Stimulated activated CD8-positive, alpha-beta memory T cell treated with anti-CD3 and anti-CD28 coated beads, Interleukin-12 subunit alpha, Interleukin-12 subunit beta, amount 100 ng/mL, for 24 hours (primary cell): ENCODE results near the gene SLC29A3.

Experiments
- DNase-seq: peaks from one replicate; pipeline ENCODE4 v3.0.0-alpha.2; 2020; ENCODE audit errors: extremely low read depth

Gene SLC29A3

DNA sequence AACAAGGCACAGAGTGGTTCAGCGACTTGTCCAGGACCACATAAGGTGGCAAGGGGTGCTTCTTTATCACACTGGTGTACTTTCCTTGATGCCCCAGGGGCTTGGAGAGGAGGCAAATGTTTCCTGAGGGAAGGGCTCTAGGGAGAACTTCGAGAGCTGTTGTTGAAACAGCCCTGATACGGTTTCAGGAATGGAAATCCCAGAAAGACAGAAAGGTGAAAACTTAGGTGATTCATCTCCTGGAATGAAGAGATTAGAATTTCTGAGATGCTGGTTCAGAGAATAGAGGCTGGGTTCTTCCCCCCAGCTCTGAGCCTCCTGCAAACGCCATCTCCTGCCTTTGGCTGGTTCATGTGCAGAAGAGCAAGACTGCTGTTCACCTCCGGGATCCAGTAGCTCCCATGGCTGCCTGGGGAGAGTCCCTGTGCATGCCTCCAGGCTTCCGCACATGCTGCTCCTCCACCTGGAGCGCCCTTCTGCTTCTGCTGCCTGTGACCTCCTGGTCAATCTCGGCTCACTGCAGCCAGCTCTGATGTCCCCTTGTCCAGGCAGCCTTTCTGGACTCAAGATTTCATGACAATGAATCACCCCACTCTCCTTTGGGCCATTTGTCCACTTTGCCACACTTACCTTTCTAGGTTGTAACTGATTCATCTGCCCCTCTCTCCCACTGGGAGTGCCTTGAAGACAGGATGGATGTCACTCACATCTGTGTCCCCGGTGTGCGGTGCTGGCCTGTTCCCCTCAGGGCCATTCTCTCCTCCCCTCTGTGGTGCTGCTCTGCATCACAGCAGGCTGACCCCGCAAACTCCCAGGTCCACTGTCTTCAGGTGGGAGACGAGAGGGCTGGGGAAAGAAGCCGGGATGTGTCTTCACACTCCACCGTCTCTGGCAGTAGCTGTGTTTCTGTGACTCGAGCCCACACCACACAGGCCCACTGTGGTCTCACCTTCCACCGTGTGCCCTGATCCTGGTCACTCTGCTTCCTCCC, 74.0 kb downstream of the SLC29A3 start:
- no peak for DNase-seq

DNA sequence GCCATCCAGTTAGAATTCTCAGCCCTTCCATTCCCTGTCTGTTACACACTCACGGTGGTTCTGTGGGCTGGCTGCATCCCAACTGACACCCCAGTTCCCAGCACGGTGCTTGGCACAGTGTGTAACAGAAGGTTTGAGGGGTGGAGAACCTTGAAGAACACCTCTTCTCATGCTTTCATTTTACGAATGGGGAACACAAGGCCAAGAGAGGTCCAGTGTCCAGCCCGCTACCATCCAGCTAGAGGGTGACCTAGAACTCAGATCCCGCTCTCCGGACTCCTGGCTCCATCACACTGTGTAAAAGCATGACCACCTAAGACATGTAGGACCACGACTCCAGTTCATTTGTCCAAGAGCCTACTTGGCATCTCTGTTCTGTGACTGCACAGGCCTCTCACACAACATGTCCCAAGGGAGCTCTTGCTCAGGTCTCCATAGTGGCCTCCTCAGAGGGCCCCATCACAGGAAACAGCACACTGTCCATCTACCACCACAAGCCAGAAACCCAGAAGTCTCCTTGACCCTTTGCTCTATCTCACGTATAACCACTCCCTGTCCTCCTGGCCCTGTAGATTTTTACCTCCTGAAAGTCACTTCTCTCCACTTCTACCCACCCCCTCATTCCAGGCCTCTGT, 74.9 kb downstream of the SLC29A3 start:
- no peak for DNase-seq

DNA sequence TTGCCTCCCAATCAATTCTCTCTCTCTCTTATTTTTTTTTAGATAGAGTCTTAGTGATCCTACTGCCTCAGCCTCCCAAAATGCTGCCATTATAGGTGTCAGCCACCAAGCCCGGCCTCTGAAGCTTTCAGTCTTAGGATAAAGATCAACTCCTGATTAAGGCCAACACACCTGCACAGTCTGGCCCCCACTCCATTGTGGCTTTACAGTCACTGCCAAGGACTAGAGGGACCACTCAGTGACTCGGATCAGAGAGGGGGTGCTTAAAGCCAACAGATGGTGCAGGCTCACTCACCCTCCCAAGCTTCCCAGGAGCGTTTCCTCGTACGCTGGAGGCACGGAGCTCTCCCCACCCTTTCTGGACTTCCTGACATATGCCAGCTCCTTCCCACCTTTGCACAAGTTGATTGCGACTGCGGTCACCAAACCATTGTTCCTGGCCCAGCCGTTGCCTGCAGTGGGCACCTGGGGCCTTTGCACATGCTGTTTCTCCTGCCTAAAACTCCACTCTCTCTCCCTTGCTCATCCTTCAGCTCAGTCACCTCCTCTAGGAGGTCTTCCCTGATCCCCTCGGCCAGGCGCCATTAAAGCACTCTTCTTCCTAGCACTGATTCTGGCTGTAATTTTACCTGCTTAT, 76.0 kb downstream of the SLC29A3 start:
- DNase-seq = no peak

DNA sequence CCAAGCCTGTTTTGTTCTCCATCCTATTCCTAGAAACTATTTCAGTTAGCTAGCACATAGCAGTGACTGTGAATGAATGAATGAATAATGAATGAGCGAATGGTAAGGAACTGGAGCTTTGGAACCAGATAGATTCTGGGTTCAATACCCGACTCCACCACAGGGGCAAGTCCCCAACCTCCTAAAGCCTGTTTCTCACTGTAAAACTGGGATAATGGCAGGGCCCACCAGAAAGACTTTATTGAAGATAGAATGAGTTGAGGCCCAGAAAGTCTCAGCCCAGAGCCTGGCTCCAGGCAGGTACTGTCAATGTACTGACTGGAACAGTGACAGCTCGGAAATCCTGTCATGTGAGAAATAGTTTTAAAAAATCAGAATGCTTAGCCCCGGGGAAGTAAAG, 76.6 kb downstream of the SLC29A3 start:
- no peak for DNase-seq

DNA sequence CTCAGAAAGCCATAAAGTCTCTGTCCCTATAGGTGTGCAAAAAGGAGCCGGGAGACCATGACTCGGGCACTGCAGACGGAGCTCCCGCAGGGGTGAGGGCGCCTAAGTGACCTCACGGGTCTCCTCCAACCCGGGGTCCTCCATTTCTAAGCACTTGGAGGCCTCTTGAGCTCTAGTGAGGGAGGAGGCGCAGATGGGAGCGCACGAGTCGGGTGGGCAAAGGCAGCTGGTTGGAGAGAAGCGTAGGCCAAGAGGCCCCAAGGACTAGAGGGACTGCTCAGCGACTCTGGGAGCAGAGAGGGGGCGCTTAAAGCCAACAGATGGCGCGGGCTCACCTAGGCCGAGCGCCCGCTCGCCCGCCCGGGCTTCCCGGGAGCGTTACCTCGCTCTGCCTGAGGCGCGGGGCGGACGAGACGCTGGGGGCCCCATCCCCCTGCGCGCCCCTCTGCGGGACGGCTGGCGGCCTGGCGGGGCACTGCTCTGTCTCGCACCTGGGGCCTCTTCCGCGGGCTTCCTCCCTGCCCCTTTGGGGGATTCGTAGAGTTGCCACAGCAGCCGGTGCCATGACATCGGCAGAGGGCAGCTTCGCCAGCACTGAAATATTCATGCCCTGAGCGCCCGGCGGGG, 77.1 kb downstream of the SLC29A3 start:
- no peak for DNase-seq

DNA sequence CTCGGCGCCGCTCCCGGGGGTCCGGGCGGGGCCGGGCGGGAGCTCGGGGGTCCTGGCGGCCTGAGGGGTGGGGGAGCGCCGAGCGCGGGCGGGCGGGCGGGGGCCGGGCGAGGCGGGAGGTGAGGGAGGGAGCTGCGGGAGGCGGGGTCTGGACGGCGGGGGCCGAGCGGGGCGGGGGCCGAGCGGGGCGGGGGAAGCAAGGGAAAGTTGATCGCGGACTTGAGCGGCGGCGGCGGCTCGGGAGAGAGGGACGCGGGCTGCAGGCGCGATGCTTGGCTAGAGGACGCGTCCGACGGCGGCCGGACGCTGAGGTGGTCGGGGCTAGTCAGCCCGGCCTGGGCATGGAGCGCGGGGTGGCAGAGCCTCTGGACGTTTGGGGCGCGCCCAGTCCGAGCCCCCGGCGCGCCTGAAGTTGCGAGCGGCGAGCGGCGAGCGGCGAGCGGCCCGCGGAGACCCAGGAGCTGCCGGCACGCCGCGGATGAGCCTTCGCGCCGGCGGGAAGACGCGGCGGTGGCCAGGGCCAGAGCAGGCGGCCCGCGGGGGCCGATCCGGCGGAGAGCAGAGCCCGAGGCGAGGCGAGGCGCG, 77.7 kb downstream of the SLC29A3 start, which contains the start of gene CDH23:
Gene CDH23, plus strand, starts transcription at position 210 of the 585 bp plus-strand sequence. CDS start 42,912 bp downstream, outside the sequence.
- no peak for DNase-seq

DNA sequence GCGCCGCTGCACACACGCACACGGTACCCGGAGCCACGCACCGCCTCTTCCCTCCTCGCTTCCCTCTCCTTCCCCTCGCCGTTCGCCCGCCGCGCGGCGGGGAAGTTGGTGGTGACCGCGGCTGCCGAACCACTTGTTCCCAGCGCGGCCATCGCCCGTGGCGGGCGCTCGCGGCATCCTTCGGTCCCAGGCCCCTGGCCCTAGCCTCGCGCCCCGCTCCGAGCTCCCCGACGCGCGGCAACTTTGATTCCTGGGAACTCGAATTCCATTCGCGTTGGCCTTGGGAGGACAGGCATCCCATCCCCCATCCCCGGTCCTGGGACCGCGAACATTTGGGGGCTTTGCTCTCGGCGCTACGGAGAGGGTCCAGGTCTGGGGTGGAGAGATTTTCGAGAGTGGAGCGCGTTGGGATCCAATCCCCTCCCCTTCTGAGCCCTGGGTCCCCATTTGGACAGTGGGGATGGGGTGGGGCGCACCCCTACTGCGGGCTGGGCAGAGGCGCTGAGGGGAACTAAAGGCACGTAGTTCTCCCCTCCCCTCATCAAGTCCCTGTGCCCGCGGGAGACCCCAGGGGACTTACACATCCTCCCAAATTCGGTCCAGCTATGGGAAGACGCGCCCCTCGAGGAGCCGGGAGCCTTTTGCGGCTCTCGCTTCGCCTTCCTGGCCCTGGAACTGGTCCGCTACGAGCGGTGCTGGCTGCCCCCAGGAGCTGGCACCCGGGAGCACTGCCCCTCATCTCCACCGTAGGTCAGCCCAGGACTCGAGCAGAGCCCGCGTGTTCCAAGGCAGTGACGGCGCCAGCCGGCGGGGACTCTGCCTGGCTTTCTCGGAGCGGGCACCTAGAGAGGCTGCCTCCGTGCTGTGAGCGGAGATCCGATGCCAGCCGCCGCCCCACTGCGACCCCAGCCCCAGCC, 78.5 kb downstream of the SLC29A3 start:
- no peak for DNase-seq

DNA sequence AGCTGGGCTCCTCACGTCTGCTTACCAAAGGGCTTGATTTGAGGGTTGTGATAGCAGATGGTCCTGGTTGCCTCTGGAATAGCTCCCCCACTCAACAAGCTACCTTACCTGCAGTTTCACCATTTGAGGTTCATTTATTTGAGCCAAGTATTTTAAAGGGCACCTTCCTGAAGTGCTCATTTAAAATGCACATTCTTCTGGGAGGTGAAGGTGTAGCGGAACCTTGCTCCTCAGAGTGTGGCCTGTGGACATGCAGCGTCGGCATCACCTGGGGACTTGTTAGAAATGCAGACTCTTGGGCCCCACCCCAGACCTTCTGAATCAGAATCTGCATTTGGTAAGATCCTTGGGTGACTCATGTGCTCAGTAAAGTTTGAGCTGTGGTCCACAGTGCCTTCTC, 79.9 kb downstream of the SLC29A3 start:
- DNase-seq = no peak

DNA sequence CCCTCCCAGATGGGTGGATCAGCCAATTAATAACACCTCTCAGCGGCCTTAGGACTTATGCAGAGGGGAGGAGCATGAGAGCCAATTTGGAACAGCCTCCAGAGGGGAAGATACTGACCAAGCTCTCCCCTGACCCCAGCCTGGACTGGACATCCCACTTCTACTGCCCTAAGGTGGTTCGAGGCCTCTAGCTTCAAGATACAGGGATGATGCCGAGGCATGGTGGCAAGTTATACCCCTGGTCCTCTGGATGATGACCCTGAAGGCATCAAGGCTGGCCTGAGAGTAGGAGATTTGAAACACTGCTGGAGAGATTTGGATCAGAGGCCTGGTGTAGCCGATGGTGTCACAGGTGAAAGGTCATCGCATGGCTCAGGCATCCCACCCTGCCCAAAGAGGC, 80.9 kb downstream of the SLC29A3 start:
- no peak for DNase-seq

DNA sequence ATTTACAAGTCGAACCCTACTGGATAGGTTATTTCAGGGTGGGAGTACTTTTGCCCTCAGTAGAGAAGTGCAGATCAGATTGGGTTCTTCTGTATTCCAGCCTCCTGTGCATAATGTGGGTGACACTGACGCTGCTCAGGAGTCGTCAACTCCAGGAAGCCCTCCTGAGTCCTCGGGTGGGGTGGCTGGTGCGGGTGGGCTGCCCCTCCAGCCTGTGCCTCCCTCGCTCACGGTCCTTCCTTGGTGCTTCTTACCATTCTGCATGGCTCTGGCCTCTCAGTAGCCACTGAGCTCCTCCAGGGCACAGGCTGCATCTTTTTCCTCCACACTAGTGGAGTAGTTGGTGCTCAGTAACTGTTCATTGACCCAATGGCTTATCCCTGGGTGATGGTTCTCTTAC, 82.0 kb downstream of the SLC29A3 start:
- no peak for DNase-seq

DNA sequence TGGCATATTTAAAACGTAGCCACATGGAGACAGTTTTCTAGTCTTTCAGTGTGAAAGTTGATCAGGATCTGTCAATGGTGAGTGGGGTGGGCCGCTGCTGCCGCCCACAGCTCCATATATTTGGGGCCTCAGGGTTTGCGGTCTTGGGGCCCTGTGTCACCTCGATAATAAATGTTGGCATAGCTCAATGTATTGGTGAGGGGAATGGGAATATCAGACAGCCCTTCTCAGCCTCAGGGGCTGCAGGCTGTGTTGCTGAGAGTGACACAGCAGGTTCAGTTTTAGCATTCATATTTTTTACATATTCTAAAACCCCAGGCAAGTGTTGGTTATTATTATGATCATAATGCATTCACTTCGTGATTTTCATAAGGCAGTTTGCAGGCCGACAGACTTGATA, 82.9 kb downstream of the SLC29A3 start:
- no peak for DNase-seq

DNA sequence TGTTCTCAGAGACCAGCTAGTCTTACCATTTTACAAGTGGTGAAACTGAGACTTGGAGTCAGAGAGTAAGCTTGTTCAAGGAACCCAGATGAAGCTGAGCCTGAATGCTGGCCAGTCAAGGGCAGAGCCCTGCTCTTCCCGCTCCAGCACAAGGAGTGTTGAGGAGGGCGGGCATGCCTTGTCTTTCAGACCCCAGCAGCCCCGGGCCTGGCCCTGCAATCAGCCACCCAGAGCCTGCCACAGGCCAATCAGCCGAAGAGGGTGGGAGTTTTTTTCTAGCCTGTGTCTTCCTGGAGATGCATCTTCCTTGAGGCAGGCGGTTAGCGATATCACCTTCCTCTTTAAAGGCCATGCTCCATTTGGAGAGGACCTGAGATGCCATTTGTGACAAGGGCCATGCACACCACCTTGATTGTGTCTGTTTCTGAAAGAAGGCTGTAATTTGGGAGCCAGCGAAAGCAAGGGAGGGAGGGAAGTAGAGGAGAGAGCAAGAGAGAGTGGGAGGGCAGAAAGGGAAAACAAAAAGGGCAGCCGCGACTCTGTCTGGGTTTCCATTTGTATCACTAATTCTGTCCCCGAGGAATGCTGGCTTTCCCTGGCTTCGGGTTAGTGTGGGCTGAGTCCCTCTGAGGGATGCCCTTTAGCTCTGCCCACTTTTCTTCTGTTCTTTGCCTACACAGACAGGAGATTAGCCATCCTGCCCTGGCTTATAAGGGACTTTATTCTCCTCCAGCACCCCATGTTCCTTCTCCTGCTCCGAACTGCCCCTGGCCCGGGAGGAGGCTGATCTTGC, 85.6 kb downstream of the SLC29A3 start:
- no peak for DNase-seq

DNA sequence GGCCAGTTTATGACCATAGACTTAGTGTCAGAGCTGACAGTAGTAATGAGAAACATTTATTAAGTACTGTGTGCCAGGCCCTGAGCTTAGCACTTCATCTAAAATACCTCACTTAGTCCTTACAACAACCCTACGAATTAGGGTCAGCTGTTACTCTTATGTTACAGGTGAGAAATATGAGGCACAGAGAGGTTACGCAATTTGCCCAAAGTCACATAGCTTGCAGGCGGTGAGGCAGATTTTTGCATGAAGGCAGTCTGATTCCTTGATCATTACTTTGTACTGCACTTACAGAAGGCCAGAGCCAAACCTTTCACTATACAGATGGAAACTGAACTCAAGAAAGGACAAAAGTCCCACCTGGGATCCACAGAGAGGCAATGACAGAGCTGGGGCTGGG, 87.8 kb downstream of the SLC29A3 start:
- DNase-seq = no peak

DNA sequence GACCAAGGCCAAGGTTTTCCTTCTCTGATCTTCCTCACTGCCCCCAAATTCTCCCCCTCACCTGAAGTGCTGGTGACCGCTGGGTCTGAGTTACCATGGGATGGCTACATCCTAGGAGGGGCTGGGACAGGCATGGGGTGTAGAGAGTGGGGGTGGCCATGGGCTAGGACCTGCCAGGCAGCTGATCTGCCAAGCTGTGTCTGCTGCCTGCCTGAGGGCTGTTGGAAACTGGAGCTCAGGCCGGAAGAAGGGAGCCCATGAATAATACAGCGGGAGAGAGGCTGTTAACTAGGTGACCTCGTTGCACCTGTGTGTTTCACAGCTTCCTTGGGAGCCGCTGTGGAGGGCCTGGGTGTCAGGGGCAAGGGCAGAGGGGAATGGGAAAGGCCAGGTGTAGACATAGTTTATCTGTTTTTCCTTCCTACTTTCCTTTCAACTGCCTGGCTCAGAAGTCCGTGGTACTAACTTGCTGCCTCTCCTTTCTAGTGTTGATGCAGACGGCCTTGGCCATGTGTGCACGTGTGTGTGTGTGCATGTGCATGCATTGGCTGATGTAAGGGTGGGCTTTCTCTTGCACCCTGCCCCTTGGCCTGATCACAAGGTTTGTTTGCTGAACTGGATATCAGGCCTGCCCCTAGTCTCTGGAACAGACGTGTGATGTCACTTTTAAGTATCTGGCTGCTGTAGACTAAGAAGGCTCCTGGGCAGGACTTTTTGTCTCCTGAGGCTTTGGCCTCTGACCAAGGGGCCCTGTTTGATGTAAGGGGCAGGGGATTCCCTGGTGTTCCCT, 89.6 kb downstream of the SLC29A3 start:
- no peak for DNase-seq

DNA sequence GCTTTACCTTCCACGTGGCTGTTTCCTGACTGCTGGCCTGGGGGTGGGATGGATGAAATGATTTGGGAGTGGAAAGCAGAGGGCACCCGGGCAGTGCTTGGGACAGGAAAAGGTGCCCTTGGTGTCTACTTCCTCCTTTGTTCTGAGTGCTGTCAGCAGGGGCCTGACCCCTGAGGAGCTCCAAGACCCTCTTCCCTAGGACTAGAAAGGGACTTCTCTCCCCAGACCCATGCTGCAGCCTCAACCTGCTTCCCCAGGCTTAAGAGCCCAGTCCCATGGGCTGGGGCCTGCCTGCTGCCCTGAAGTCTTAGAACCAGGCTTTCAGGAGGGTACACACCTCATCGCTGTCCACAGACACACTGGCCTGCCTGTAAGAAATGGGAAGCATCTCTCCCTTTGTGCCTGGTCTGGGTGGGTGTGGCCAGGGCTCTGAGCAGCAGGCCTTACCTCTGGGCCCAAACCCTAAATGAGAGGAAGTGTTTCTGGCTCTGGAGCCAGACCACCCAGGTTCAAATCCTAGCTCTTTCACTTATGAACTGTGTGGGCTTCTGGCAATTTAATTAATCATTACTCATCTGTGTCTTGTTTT, 90.6 kb downstream of the SLC29A3 start:
- no peak for DNase-seq
